Heart left ventricle (tissue), 16 donors: Measurements from ENCODE around the gene CDH13. TPM values are rescaled to one million over a fixed set of nuclear protein-coding genes. Genes with fewer than 3 reads are reported as not detected.

Source experiments
- ATAC-seq, 4 donors: fragments of 200-7000 bp; cut with Tn5 transposase; one replicate each; pipeline ENCODE4 v1.9.1; 2020 to 2022; ENCODE audit warnings: moderate library complexity in 4 of 4, mild to moderate bottlenecking in 3 of 4, moderate number of reproducible peaks in 1 of 4
- DNase-seq, 5 donors: peaks; one replicate each; pipeline ENCODE4 v3.0.0-alpha.2; 2020
- H3K27ac ChIP-seq, 12 donors: fragments of 200-600 bp; sonication (generic) in 4 of 12; one replicate each; pipeline versions ENCODE4 v1.5.0 to v1.8.0; 2016 to 2022; ENCODE audit warnings: mild to moderate bottlenecking in 2 of 12
- H3K27me3 ChIP-seq, 9 donors: fragments of 200-600 bp; sonication (generic) in 2 of 9; one replicate each; pipeline versions ENCODE4 v1.5.1 to v1.8.0; 2016 to 2022; ENCODE audit warnings: mild to moderate bottlenecking in 3 of 9
- H3K36me3 ChIP-seq, 9 donors: fragments of 200-600 bp; sonication (generic) in 2 of 9; one replicate each; pipeline versions ENCODE4 v1.5.0 to v1.8.0; 2018 to 2022; ENCODE audit warnings: mild to moderate bottlenecking in 2 of 9
- H3K4me1 ChIP-seq, 12 donors: fragments of 200-600 bp; sonication (generic) in 4 of 12; one replicate each; pipeline versions ENCODE4 v1.5.0 to v1.8.0; 2016 to 2022; ENCODE audit warnings: mild to moderate bottlenecking in 3 of 12
- H3K4me3 ChIP-seq, 12 donors: fragments of 200-600 bp; sonication (generic) in 4 of 12; one replicate each; pipeline versions ENCODE4 v1.5.0 to v1.8.0; 2017 to 2022; ENCODE audit warnings: mild to moderate bottlenecking in 9 of 12, moderate library complexity in 4 of 12
- H3K9me3 ChIP-seq, 12 donors: fragments of 200-600 bp; sonication (generic) in 4 of 12; one replicate each; pipeline versions ENCODE4 v1.5.0 to v1.8.0; 2016 to 2022; ENCODE audit warnings: mild to moderate bottlenecking in 1 of 12
- POLR2A ChIP-seq, 2 donors: fragments of 450-650 bp; IDR thresholded peaks; one replicate each; pipeline ENCODE4 v1.6.1; 2017; ENCODE audit warnings: antibody characterized with exemption in 2 of 2, mild to moderate bottlenecking in 2 of 2, moderate library complexity in 2 of 2
- WGBS, 4 donors: extraction: QIAGEN DNeasy Blood & Tissue Kit in 2 of 4; methylation state at CpG; one replicate each; pipeline versions ENCODE4 v1.1.5 to v1.1.7; 2013 to 2018; 5-methylcytosine and 5-hydroxymethylcytosine counted together
- intact Hi-C, 10 donors: fragments of 100-400 bp; cut with DNase I; formaldehyde crosslinking; loops; one replicate each; pipeline versions ENCODE4 v1.11.1 to v1.14.2; 2022
- polyA plus RNA-seq, 2 donors: library from polyadenylated mRNA; stranded (reverse); fragments of 200-250 nt; gene quantifications; one replicate each; pipeline ENCODE4 v1.2.3, GENCODE V29; 2013
- total RNA-seq, 9 donors: library from RNA; depleted of rRNA in 2 of 9; stranded (reverse); fragments of >200 nt in 2 of 9; fragmentation: NEBNext Ultra II Directional in 3 of 9; extraction: Animal tissue kit (Norgen Biotek cat#: 25700) in 3 of 9; gene quantifications; one replicate each; pipeline versions ENCODE4 v1.1.0 to v1.2.4, GENCODE V29; 2016 to 2023
- TF ChIP-seq, protein P1 (sequence below), 12 donors: fragments of 200-600 bp; sonication (generic) in 4 of 12; IDR thresholded peaks; one replicate each; pipeline versions ENCODE4 v1.5.0 to v1.8.0; 2018 to 2022; ENCODE audit warnings: antibody characterized with exemption in 12 of 12, mild to moderate bottlenecking in 5 of 12
- donor health status: ischemic (EF 13 %, LVEDD 7.1; RV severe dilation, severe dysfunction).
- donor health status: healthy with polysubstance abuse.
- donor health status: DM: no; HTN: yes; CAD: no.
- donor health status: DM: no; HTN: no; CAD: no.
- donor health status: ischemic (EF 25% LVEDD 6.9; RV normal size, moderate dysfunction).
- donor health status: ischemic (EF 25% LVEDD 5.7; RV mildly dilated, moderate dysfunction).
- donor health status: healthy.
- donor health status: DM: yes; HTN: yes; CAD: no.
- donor health status: ischemic (EF 35%, LVEDD 5.7; RV mildly dilated, moderate dysfunction).
- donor health status: nonischemic (EF 11% LVEDD 7.7; RV severe dilation, severe dysfunction).
- donor health status: DM: yes; HTN: yes; CAD: no.
- donor health status: PGD.
- donor health status: ischemic (EF 29% LVEDD 5.4; RV normal size, mild dysfunction).
- donor health status: nonischemic (EF 23%, LVEDD 6.1; RV moderate dilation, normal function).

CDH13 gene
- total and polyA plus RNA-seq, 11 donors: 15.0 to 172 (median 137) TPM

DNA sequence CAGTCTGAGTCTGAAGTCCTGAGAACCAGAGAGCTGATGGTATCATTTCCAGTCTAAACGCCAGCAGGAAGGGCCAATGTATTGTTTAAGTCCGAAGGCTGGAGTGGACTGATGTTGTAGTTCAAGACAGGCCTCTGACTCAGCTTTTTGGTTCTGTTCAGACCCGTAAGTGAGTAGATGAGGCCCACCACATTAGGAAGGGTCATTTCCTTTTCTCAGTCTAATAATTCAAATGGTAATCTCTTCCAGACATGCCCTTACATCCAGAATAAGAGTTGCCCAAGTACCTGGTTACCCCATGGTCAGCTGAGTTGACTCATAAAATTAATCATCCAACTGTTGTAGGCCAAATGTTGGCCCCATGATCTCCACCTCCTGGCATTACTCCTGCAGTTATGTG lies 738.4 kb downstream of the CDH13 start:
- peaks cover 0 to 3% (median 0%) of the 10 kb centered on the region in 12 donors for H3K4me1 ChIP-seq
- no peak for TF ChIP-seq POLR2A (IDR thresholded peaks at IDR 0.05)
- TF ChIP-seq, protein P1, sequence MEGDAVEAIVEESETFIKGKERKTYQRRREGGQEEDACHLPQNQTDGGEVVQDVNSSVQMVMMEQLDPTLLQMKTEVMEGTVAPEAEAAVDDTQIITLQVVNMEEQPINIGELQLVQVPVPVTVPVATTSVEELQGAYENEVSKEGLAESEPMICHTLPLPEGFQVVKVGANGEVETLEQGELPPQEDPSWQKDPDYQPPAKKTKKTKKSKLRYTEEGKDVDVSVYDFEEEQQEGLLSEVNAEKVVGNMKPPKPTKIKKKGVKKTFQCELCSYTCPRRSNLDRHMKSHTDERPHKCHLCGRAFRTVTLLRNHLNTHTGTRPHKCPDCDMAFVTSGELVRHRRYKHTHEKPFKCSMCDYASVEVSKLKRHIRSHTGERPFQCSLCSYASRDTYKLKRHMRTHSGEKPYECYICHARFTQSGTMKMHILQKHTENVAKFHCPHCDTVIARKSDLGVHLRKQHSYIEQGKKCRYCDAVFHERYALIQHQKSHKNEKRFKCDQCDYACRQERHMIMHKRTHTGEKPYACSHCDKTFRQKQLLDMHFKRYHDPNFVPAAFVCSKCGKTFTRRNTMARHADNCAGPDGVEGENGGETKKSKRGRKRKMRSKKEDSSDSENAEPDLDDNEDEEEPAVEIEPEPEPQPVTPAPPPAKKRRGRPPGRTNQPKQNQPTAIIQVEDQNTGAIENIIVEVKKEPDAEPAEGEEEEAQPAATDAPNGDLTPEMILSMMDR (IDR thresholded peaks at IDR 0.05): no peak
- intact Hi-C loops: no loop called here
- DNase-seq (no peak), ATAC-seq (no peak)
- H3K36me3 ChIP-seq: no peaks in the 10 kb centered on the region
- no peaks in the 10 kb centered on the region for H3K27me3 ChIP-seq
- H3K4me3 ChIP-seq: no peak overlapping the region
- no peak overlapping the region for H3K27ac ChIP-seq
- H3K9me3 ChIP-seq: no peaks in the 10 kb centered on the region
- WGBS, 4 donors: 63 to 86% (median 69%) methylated on average over 3 of the region's 3 CpGs

DNA sequence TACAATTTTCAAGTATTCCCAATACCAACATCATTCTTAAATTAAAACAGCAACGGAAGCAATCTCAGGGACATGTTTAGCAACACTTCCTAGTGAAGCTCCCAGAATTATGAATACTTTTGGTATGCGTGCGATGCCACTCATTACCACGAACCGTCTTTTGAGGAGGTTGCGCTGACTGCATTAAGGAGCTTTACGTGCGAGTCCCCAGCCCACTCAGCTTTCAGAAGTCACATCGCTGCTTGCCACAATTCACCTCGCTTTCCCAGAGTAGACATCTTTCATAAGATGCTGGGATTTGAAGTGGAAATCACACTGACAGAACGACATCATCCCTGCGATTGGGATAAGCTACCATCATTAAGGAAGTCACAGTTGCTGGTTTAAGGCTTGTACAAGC lies 739.5 kb downstream of the CDH13 start:
- 94 to 97% (median 96%) methylated on average over 12 of the region's 12 CpGs for WGBS, 4 donors
- peaks cover 0 to 3% (median 0%) of the 10 kb centered on the region in 12 donors for H3K4me1 ChIP-seq
- H3K27me3 ChIP-seq: no peaks in the 10 kb centered on the region
- H3K27ac ChIP-seq: no peak overlapping the region
- DNase-seq (no peak), ATAC-seq (no peak)
- TF ChIP-seq, protein P1 (IDR thresholded peaks at IDR 0.05): no peak
- no peak for TF ChIP-seq POLR2A (IDR thresholded peaks at IDR 0.05)
- intact Hi-C loops: no loop called here
- no peaks in the 10 kb centered on the region for H3K9me3 ChIP-seq
- H3K4me3 ChIP-seq: no peak overlapping the region
- no peaks in the 10 kb centered on the region for H3K36me3 ChIP-seq

DNA sequence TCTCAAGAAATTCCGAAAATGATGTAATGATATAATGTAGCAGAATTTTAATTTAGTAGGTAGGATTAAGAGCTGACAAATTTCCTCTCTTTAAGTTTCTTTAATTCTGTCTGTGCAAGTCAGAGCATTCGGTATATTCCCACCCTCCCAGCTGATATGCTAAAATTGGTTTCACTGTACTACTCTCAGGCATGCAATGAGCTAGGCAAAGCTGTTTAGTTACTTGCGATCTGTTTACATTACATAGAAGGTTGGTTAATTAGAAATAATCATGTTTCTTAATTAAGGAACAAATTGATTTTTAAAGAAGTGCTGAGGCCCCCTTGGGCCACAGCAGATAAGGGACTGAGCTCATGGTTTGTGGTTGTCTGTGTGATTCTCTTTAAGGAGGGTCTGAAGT lies 748.2 kb downstream of the CDH13 start:
- DNase-seq (no peak), ATAC-seq (peak in 2 of 4 donors; percentile 56 to 73)
- no peak overlapping the region for H3K4me3 ChIP-seq
- 56 to 69% (median 64%) methylated on average over 3 of the region's 3 CpGs for WGBS, 4 donors
- intact Hi-C loops: no loop called here
- H3K9me3 ChIP-seq: no peaks in the 10 kb centered on the region
- H3K4me1 ChIP-seq: peaks cover 0 to 8% (median 0%) of the 10 kb centered on the region in 12 donors
- no peak overlapping the region for H3K27ac ChIP-seq
- H3K36me3 ChIP-seq: no peaks in the 10 kb centered on the region
- H3K27me3 ChIP-seq: no peaks in the 10 kb centered on the region
- TF ChIP-seq POLR2A (IDR thresholded peaks at IDR 0.05): no peak
- TF ChIP-seq, protein P1 (IDR thresholded peaks at IDR 0.05): no peak

DNA sequence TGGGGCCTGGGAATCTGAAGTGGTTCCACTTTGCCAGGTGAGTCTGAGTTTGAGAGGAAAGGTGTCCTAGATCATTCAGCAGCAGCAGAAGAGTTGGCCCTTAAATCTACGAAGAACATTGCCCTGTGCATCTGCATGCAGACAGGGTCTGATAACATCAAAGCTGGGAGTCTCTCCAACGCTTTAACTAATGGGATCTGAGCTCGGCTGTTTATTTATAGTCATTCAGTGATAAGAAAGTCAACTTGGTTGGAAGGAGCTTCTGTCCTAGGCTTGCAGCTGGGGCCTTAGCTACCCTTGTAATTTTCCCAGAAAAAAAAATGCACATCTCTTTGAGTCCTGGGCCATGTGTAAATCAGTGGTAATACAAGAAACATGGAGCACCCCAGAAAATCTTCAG lies 763.0 kb downstream of the CDH13 start:
- H3K9me3 ChIP-seq: no peaks in the 10 kb centered on the region
- intact Hi-C loops: no loop called here
- TF ChIP-seq, protein P1 (IDR thresholded peaks at IDR 0.05): no peak
- TF ChIP-seq POLR2A (IDR thresholded peaks at IDR 0.05): no peak
- WGBS, 4 donors: 14 to 29% (median 21%) methylated on average over 3 of the region's 3 CpGs
- no peak overlapping the region for H3K4me3 ChIP-seq
- no peaks in the 10 kb centered on the region for H3K27me3 ChIP-seq
- DNase-seq (no peak), ATAC-seq (peak in 1 of 4 donors; percentile 41)
- peak overlapping the region in 1 of 12 donors; percentile 1 for H3K27ac ChIP-seq
- no peaks in the 10 kb centered on the region for H3K36me3 ChIP-seq
- peaks cover 0 to 17% (median 5%) of the 10 kb centered on the region in 12 donors for H3K4me1 ChIP-seq
